ENCODE results near the gene TPSD1.

GRCh38 chr16:1279081-1279944 lies 23.4 kb downstream of the TPSD1 start:
- TF ChIP-seq, protein P1, sequence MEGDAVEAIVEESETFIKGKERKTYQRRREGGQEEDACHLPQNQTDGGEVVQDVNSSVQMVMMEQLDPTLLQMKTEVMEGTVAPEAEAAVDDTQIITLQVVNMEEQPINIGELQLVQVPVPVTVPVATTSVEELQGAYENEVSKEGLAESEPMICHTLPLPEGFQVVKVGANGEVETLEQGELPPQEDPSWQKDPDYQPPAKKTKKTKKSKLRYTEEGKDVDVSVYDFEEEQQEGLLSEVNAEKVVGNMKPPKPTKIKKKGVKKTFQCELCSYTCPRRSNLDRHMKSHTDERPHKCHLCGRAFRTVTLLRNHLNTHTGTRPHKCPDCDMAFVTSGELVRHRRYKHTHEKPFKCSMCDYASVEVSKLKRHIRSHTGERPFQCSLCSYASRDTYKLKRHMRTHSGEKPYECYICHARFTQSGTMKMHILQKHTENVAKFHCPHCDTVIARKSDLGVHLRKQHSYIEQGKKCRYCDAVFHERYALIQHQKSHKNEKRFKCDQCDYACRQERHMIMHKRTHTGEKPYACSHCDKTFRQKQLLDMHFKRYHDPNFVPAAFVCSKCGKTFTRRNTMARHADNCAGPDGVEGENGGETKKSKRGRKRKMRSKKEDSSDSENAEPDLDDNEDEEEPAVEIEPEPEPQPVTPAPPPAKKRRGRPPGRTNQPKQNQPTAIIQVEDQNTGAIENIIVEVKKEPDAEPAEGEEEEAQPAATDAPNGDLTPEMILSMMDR (optimal IDR thresholded peaks at IDR 0.05 in 1 of 3, IDR thresholded peaks at IDR 0.05 in 1 of 3, conservative IDR thresholded peaks at IDR 0.05 in 1 of 3; ENCODE audit: extremely low read depth in 1 of 3, insufficient read depth in 2 of 3, low read length in 3 of 3), result no peak
- no peak for TF ChIP-seq EZH2 (IDR thresholded peaks at IDR 0.05; ENCODE audit: low read length)
